ENCODE results near the gene YPEL2. TPM values are rescaled to one million over a fixed set of nuclear protein-coding genes. Genes with fewer than 3 reads are reported as not detected.
A peak's percentile ranks its signal among the peaks of the same experiment; 100 is the strongest.

YPEL2 gene
- total and polyA plus RNA-seq, 8 donors: 6.7 to 28.7 (median 12.7) TPM

GRCh38 chr17:59380474-59380873 is 49.0 kb downstream of the YPEL2 start:
- no peak for ATAC-seq
- no peak for DNase-seq
- FAIRE-seq: no peak
- Histone ChIP-seq H3K4me3 (no peak overlapping the region), H3K27me3 (no peaks in the 10 kb centered on the region), H3K4me1 (peaks cover 25 to 44% (median 26%) of the 10 kb centered on the region in 3 donors), H3K9me3 (no peaks in the 10 kb centered on the region), H3K36me3 (no peaks in the 10 kb centered on the region), H3K27ac (peak overlapping the region; percentile 73 to 92 (median 86))
- TF ChIP-seq CTCF (IDR thresholded peaks at IDR 0.05): no peak
- 88% methylated on average over 3 of the region's 3 CpGs for WGBS, 2 donors
- intact Hi-C loops (cut with DNase I): no loop called here

- DNase-seq (peak; percentile 73 to 91 (median 86)), ATAC-seq (peak; percentile 94 to 95 (median 94)), FAIRE-seq (no peak)
- Histone ChIP-seq H3K9me3 (no peaks in the 10 kb centered on the region), H3K27ac (peak overlapping the region; percentile 73 to 92 (median 86)), H3K27me3 (no peaks in the 10 kb centered on the region), H3K36me3 (no peaks in the 10 kb centered on the region), H3K4me3 (no peak overlapping the region), H3K4me1 (peaks cover 25 to 40% (median 26%) of the 10 kb centered on the region in 3 donors)
- 24 to 25% methylated on average over 8 of the region's 8 CpGs for WGBS, 2 donors
- TF ChIP-seq CTCF (IDR thresholded peaks at IDR 0.05): no peak
- intact Hi-C loops (cut with DNase I): no loop called here
Observed at GRCh38 chr17:59381716-59382570, 50.5 kb downstream of the YPEL2 start.

GRCh38 chr17:59383893-59384292 is 52.4 kb downstream of the YPEL2 start:
- no peak for FAIRE-seq
- no peak for ATAC-seq
- TF ChIP-seq CTCF (IDR thresholded peaks at IDR 0.05): no peak
- intact Hi-C loops (cut with DNase I): no loop called here
- Histone ChIP-seq H3K27me3 (no peaks in the 10 kb centered on the region), H3K36me3 (no peaks in the 10 kb centered on the region), H3K4me1 (peaks cover 22 to 34% (median 25%) of the 10 kb centered on the region in 3 donors), H3K27ac (no peak overlapping the region), H3K9me3 (no peaks in the 10 kb centered on the region), H3K4me3 (no peak overlapping the region)
- WGBS, 2 donors: 93 to 98% methylated on average over 4 of the region's 4 CpGs
- DNase-seq: no peak

GRCh38 chr17:59387351-59388068 is 56.1 kb downstream of the YPEL2 start:
- WGBS, 2 donors: 76 to 79% methylated on average over 11 of the region's 11 CpGs
- peak overlapping the region in 2 of 4 donors; percentile 37 to 46 for H3K27ac ChIP-seq
- H3K4me3 ChIP-seq: no peak overlapping the region
- TF ChIP-seq CTCF (IDR thresholded peaks at IDR 0.05): no peak
- peak in 3 of 4 donors; percentile 58 to 63 (median 60) for ATAC-seq
- peaks cover 0 to 23% (median 6%) of the 10 kb centered on the region in 3 donors for H3K36me3 ChIP-seq
- no peaks in the 10 kb centered on the region for H3K9me3 ChIP-seq
- intact Hi-C loops (cut with DNase I): no loop called here
- FAIRE-seq: no peak
- H3K4me1 ChIP-seq: peaks cover under 1 to 11% (median under 1%) of the 10 kb centered on the region in 3 donors
- DNase-seq: no peak
- no peaks in the 10 kb centered on the region for H3K27me3 ChIP-seq

All from pancreas (tissue), 10 donors.